OCI-LY3 (cell line): Measurements from ENCODE around the gene AGTR1.

Source experiments
- EZH2phosphoT487 ChIP-seq: fragments of 200-600 bp; shearing (Covaris generic); IDR thresholded peaks from 2 replicates; pipeline ENCODE4 v1.6.1; 2018; ENCODE audit warnings: antibody characterized with exemption, mixed run types, low read depth
- TF ChIP-seq, protein P1 (sequence below): fragments of 200-600, 300-600 bp; sonication (generic); IDR thresholded peaks from 2 replicates; pipeline ENCODE4 v1.5.1; 2014; ENCODE audit warnings: antibody characterized with exemption, low read length, low read depth

- TF ChIP-seq, protein P1, sequence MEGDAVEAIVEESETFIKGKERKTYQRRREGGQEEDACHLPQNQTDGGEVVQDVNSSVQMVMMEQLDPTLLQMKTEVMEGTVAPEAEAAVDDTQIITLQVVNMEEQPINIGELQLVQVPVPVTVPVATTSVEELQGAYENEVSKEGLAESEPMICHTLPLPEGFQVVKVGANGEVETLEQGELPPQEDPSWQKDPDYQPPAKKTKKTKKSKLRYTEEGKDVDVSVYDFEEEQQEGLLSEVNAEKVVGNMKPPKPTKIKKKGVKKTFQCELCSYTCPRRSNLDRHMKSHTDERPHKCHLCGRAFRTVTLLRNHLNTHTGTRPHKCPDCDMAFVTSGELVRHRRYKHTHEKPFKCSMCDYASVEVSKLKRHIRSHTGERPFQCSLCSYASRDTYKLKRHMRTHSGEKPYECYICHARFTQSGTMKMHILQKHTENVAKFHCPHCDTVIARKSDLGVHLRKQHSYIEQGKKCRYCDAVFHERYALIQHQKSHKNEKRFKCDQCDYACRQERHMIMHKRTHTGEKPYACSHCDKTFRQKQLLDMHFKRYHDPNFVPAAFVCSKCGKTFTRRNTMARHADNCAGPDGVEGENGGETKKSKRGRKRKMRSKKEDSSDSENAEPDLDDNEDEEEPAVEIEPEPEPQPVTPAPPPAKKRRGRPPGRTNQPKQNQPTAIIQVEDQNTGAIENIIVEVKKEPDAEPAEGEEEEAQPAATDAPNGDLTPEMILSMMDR: peak; percentile 74
- TF ChIP-seq EZH2phosphoT487: no peak
Measured at GRCh38 chr3:148727231-148727630, 29.5 kb downstream of the AGTR1 start.
